HG02678 (cell line): ENCODE data around the gene IKZF1.

Experiments used
- ATAC-seq: cut with Tn5 transposase; IDR thresholded peaks from one replicate; pipeline ENCODE4 v1.9.1; 2021; ENCODE audit warnings: mild to moderate bottlenecking, moderate library complexity; ENCODE audit not compliant: unreplicated experiment

IKZF1 gene

DNA sequence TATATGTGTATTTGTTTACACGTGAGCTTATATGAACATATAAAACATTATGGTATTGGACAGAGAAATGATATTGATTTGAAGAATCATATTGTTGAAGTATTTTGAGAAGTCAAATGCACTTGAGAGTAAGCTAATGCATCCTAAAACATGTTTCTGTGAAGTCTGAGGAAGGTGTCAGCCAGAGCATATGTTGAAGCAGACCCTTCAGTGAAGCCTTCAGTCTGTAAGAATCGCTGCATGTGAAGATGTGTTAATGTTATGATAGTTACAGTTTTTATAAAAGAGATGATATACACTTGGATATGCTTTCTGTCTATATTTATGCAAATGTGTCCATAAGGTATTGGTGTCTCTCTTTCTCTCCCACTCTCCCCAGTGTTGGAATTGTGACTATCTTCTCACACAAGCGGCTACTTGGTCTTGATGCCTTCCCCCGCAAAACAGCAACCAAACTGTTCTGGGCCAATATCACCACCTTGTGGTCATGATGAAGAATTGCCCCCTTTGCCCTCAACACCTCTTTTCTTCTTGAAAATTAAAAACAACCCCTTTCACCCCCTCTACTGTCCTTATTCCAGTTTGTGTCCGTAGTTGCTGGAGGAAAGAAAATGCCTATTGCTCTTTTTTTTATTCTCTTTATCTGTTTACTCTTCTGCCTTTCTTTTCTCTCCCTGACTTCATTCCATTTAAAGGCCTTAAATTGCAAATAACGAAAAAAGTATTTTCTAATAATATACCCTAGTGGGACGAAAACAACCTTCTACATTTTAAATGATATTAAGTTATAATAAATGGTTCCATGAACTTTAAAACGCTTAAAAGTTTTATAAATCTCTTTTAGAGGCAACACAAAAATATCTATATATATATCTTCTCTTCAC lies 64.9 kb downstream of the IKZF1 start:
- no peak for ATAC-seq

- no peak for ATAC-seq
These were observed 66.4 kb downstream of the IKZF1 start for GRCh38 chr7:50370884-50371283.

GRCh38 chr7:50371551-50372021 lies 67.1 kb downstream of the IKZF1 start:
- ATAC-seq, result no peak

DNA sequence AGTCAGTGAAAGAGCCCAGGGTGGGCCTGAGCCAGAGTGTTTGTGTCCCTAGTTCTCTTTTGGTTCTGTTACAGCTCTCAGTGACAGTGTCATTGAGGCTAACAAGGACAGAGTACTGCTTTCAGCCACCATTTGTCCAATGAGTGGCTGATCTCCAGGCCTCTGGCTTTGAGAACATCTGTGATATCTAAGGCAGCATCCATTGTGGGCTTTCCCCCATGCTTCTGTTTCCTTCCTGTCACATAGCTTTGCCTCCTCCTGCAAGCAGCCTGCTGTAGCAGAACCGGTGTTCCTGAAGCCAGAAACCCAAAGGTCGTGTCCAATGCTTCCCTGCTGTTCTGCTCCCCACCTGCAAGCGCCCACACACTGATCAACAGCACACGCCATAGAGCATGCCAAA lies 68.4 kb downstream of the IKZF1 start:
- ATAC-seq, result no peak

- ATAC-seq, result no peak
These were observed 71.7 kb downstream of the IKZF1 start for GRCh38 chr7:50376056-50376820.

- ATAC-seq, result no peak
These were observed 72.8 kb downstream of the IKZF1 start for GRCh38 chr7:50377356-50377755.

- no peak for ATAC-seq
These were observed 74.6 kb downstream of the IKZF1 start for GRCh38 chr7:50379082-50379481.

GRCh38 chr7:50379539-50379938 lies 75.0 kb downstream of the IKZF1 start:
- no peak for ATAC-seq

DNA sequence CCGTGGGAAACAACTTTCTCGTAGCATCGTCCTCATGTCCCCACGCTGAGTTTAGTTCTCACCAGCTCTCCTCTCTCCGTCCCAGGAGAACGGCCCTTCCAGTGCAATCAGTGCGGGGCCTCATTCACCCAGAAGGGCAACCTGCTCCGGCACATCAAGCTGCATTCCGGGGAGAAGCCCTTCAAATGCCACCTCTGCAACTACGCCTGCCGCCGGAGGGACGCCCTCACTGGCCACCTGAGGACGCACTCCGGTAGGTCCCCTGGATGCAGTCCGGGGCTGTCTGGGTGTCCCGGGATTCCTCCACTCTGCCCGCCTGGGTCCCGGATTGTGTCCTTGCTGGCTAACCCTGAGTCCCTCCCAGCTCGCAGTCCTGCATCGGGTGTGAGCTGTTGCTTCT lies 77.9 kb downstream of the IKZF1 start:
- no peak for ATAC-seq

- no peak for ATAC-seq
These were observed 82.8 kb downstream of the IKZF1 start for GRCh38 chr7:50387351-50387750.

DNA sequence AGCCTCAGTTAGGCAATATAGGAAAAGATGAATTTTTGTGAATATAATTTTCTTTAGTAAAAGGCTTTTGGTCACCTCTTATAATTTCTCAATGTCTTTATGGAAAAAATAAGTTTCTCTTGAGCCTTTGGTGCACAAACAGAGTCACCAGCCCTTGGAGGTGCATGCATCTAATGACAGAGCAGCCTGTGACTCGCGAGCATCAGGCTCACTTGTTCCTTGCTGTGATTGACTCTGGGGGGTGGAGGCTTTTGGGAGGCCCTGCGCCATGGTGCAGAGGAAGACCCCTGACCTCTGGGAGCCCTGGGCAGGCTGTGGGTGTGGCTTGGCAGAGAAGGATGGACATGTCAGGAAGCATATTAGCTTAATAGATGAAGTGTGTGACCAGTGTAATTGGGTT lies 85.4 kb downstream of the IKZF1 start:
- ATAC-seq, result no peak

GRCh38 chr7:50391386-50391785 lies 86.9 kb downstream of the IKZF1 start:
- no peak for ATAC-seq

GRCh38 chr7:50393076-50393475 lies 88.6 kb downstream of the IKZF1 start:
- no peak for ATAC-seq

DNA sequence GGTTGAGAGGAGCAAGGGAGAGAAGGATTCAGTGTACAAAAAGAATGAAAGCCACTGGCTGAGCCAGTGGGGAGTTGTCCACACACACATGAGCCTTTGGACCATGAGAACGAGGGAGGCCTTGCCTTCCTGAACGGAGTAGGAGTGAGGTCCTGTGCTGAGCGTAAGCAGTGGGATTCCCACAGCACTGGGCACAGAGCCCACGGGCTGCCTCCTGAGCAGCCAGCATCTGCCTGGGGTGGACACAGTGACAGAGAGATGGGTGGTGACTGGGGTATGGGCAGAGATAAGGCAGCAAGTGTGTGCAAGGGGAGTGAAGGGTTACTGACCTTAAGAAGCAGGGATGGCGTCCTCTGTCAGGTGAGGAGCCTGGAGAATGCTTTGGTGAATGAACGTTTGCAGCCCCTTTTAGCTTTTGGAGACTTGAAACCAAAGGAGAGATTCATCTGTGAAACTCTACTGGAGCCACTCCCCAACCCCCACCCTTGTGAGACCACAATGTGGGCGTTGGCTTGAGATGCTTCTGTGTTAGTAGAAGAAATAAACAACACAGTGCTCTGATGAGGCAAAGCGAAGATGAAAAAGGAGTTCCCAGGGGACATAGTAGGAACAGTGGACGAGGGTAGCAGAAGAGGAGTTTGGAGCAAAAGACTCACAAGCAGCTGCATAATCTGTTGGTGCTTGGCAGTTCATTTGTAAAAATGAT lies 89.2 kb downstream of the IKZF1 start:
- peak; percentile 34 for ATAC-seq

DNA sequence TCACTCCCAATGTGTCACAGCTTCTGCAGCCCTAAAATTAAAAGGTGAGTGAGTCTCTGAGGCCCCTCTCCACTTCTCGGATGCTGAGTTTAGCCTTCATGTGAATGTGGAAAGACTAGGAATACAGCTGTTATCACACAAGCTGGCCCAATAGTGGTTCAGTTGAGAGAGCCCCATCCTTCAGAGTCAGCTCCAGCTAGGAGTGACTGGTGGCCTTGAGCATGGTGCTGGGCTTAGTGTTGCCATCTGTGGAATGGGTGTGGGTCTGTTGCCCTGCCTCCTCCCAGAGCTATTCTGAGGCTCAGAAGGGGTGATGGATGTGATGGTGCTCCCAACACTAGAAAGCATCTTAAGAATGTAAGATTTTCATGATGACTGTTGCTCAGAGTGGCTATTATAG lies 89.8 kb downstream of the IKZF1 start:
- no peak for ATAC-seq

- ATAC-seq, result peak; percentile 7
These were observed 92.3 kb downstream of the IKZF1 start for GRCh38 chr7:50396856-50397255.

- ATAC-seq, result peak; percentile 65
These were observed 92.9 kb downstream of the IKZF1 start for GRCh38 chr7:50397320-50397970.

GRCh38 chr7:50397971-50398324 lies 93.4 kb downstream of the IKZF1 start:
- peak; percentile 16 for ATAC-seq

GRCh38 chr7:50399206-50399605 lies 94.7 kb downstream of the IKZF1 start:
- no peak for ATAC-seq

- ATAC-seq, result no peak
These were observed 95.1 kb downstream of the IKZF1 start for GRCh38 chr7:50399635-50400034.

- no peak for ATAC-seq
These were observed 95.6 kb downstream of the IKZF1 start for GRCh38 chr7:50400114-50400513.
